ENCODE data around the gene PSMA7.

DNA sequence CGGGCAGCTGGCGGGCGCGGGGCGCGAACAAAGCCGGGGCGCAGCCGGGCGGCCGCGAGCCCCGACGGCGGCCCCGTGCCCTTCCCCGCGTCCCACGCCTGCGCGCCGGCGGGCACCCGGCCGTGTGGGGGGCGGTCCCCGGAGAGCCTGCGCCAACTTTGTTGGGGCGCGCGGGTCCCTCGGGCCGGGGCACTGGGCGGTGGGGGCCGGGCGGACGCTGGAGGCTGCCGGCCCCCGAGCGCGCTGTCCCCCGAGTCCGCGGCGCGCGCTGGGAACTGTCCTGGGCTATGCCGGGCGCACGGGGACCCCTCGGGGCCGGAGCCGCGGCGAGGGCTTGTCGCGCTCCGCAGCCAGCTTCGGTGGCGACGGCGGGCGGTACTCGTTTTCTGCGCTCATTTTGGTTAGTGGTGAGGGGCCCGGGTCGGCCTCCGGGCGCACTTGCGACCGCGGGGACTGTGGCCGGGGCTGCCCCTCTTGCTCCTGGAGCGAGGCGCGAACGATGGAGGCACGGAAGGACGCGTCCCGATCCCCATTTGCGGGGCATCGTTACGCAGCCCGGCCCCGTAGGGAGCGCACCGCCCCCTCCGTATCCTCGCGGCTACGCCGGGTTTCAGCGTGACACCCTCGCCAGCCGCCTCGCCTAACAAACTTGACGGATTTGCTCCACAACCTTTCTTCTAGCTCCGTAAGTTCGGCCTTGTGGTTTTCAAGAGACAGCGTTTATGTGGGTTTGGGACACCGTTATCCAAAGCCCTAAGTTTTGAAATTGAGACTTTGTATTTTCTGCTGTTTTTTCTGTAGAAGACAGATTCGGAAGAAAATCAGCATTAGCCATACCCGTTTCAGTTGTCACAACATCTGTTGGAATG, 997 bp upstream of the PSMA7 start:
- no peak for TF ChIP-seq POLR2A (IDR thresholded peaks at IDR 0.05)
- TF ChIP-seq, protein P1, sequence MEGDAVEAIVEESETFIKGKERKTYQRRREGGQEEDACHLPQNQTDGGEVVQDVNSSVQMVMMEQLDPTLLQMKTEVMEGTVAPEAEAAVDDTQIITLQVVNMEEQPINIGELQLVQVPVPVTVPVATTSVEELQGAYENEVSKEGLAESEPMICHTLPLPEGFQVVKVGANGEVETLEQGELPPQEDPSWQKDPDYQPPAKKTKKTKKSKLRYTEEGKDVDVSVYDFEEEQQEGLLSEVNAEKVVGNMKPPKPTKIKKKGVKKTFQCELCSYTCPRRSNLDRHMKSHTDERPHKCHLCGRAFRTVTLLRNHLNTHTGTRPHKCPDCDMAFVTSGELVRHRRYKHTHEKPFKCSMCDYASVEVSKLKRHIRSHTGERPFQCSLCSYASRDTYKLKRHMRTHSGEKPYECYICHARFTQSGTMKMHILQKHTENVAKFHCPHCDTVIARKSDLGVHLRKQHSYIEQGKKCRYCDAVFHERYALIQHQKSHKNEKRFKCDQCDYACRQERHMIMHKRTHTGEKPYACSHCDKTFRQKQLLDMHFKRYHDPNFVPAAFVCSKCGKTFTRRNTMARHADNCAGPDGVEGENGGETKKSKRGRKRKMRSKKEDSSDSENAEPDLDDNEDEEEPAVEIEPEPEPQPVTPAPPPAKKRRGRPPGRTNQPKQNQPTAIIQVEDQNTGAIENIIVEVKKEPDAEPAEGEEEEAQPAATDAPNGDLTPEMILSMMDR (IDR thresholded peaks at IDR 0.05) = no peak

Data from transverse colon (tissue), 3 donors.